Lower lobe of right lung (tissue), 2 donors: Measurements from ENCODE around the gene ERAP2. TPM values are rescaled to one million over a fixed set of nuclear protein-coding genes. Genes with fewer than 3 reads are reported as not detected.
A peak's percentile ranks its signal among the peaks of the same experiment; 100 is the strongest.

Experiments used
- ATAC-seq, 2 donors: fragments of 200-7000 bp; cut with Tn5 transposase; one replicate each; pipeline ENCODE4 v1.9.1; 2020 to 2022; ENCODE audit warnings: mild to moderate bottlenecking in 2 of 2, moderate library complexity in 2 of 2
- DNase-seq: peaks from one replicate; pipeline ENCODE4 v3.0.0-alpha.2; 2020
- H3K27ac ChIP-seq: fragments of 200-600 bp; one replicate; pipeline ENCODE4 v1.8.0; 2022
- H3K27me3 ChIP-seq: fragments of 200-600 bp; one replicate; pipeline ENCODE4 v1.8.0; 2022; ENCODE audit warnings: low read depth
- H3K36me3 ChIP-seq: fragments of 200-600 bp; one replicate; pipeline ENCODE4 v1.8.0; 2022; ENCODE audit warnings: mild to moderate bottlenecking
- H3K4me1 ChIP-seq: fragments of 200-600 bp; one replicate; pipeline ENCODE4 v1.8.0; 2022
- H3K4me3 ChIP-seq: fragments of 200-600 bp; one replicate; pipeline ENCODE4 v1.8.0; 2022; ENCODE audit warnings: mild to moderate bottlenecking
- H3K9me3 ChIP-seq: fragments of 200-600 bp; one replicate; pipeline ENCODE4 v1.8.0; 2022
- CTCF ChIP-seq: fragments of 200-600 bp; IDR thresholded peaks from one replicate; pipeline ENCODE4 v1.8.0; 2022; ENCODE audit warnings: antibody characterized with exemption, mild to moderate bottlenecking
- intact Hi-C: fragments of 100-400 bp; cut with DNase I; formaldehyde crosslinking; loops from one replicate; pipeline ENCODE4 v1.11.0; 2022
- total RNA-seq: library from RNA; stranded (reverse); fragmentation: NEBNext Ultra II Directional; extraction: Animal tissue kit (Norgen Biotek cat#: 25700); gene quantifications from one replicate; pipeline ENCODE4 v1.2.1, GENCODE V29; 2021
- donor health status: DM: no; HTN: yes; CAD: no; lungs with severe emphysema.

The ERAP2 gene
- total RNA-seq, 1 donor from 2014 or later = 32.1 TPM

- H3K36me3 ChIP-seq = no peaks in the 10 kb centered on the region
- no peak for DNase-seq
- no peak for ATAC-seq
- no peak for TF ChIP-seq CTCF
- intact Hi-C loops = no loop called here
- H3K27ac ChIP-seq = no peak overlapping the region
- no peaks in the 10 kb centered on the region for H3K9me3 ChIP-seq
- H3K27me3 ChIP-seq = no peaks in the 10 kb centered on the region
- H3K4me3 ChIP-seq = no peak overlapping the region
- H3K4me1 ChIP-seq = no peaks in the 10 kb centered on the region
Observed at GRCh38 chr5:96851312-96852062, 24.8 kb upstream of the ERAP2 start.

GRCh38 chr5:96852759-96853158 lies 23.5 kb upstream of the ERAP2 start:
- Histone ChIP-seq H3K4me3 (no peak overlapping the region), H3K27me3 (no peaks in the 10 kb centered on the region), H3K9me3 (no peaks in the 10 kb centered on the region), H3K4me1 (no peaks in the 10 kb centered on the region), H3K27ac (no peak overlapping the region), H3K36me3 (no peaks in the 10 kb centered on the region)
- intact Hi-C loops = no loop called here
- TF ChIP-seq CTCF = no peak
- ATAC-seq = no peak
- no peak for DNase-seq

- no peak for ATAC-seq
- Histone ChIP-seq H3K36me3 (no peaks in the 10 kb centered on the region), H3K9me3 (no peaks in the 10 kb centered on the region), H3K27me3 (no peaks in the 10 kb centered on the region), H3K4me3 (no peak overlapping the region), H3K4me1 (no peaks in the 10 kb centered on the region), H3K27ac (no peak overlapping the region)
- intact Hi-C loops = no loop called here
- no peak for TF ChIP-seq CTCF
- no peak for DNase-seq
Observed at GRCh38 chr5:96854067-96854466, 22.2 kb upstream of the ERAP2 start.

GRCh38 chr5:96855031-96855872 lies 21.0 kb upstream of the ERAP2 start:
- H3K9me3 ChIP-seq = no peaks in the 10 kb centered on the region
- peak; percentile 53 to 76 for ATAC-seq
- TF ChIP-seq CTCF = no peak
- no peaks in the 10 kb centered on the region for H3K36me3 ChIP-seq
- no peak for DNase-seq
- intact Hi-C loops = no loop called here
- H3K27me3 ChIP-seq = no peaks in the 10 kb centered on the region
- H3K4me3 ChIP-seq = no peak overlapping the region
- no peaks in the 10 kb centered on the region for H3K4me1 ChIP-seq
- H3K27ac ChIP-seq = no peak overlapping the region

GRCh38 chr5:96856371-96856770 lies 19.9 kb upstream of the ERAP2 start:
- Histone ChIP-seq H3K4me3 (no peak overlapping the region), H3K36me3 (no peaks in the 10 kb centered on the region), H3K27ac (no peak overlapping the region), H3K4me1 (no peaks in the 10 kb centered on the region), H3K27me3 (no peaks in the 10 kb centered on the region), H3K9me3 (no peaks in the 10 kb centered on the region)
- TF ChIP-seq CTCF = no peak
- intact Hi-C loops = no loop called here
- no peak for ATAC-seq
- no peak for DNase-seq
